GM12878 (cell line): ENCODE measurements around the gene CGB5. TPM values are rescaled to one million over a fixed set of nuclear protein-coding genes. Genes with fewer than 3 reads are reported as not detected.
A peak's percentile ranks its signal among the peaks of the same experiment; 100 is the strongest.

Source experiments
- BRCA1 ChIP-seq: IDR thresholded peaks from 2 replicates; pipeline ENCODE4 v1.6.1; 2011; ENCODE audit warnings: low read depth, low read length, improper control_type of control experiment
- CEBPZ ChIP-seq: fragments of 150-350 bp; IDR thresholded peaks from 2 replicates; pipeline ENCODE4 v1.6.1; 2016; ENCODE audit warnings: low read depth, low read length
- CUX1 ChIP-seq: IDR thresholded peaks from 2 replicates; pipeline ENCODE4 v1.6.1; 2012; ENCODE audit warnings: improper control_type of control experiment, low read depth, low read length; ENCODE audit not compliant: insufficient replicate concordance
- EZH2 ChIP-seq: IDR thresholded peaks from 2 replicates; pipeline ENCODE4 v1.6.1; 2012; ENCODE audit warnings: low read depth, mild to moderate bottlenecking, control low read depth, inconsistent platforms, low read length, borderline replicate concordance; ENCODE audit not compliant: control insufficient read depth
- NFIC ChIP-seq: IDR thresholded peaks from 2 replicates; pipeline ENCODE4 v1.6.1; 2012; ENCODE audit warnings: low read depth, mild to moderate bottlenecking, inconsistent platforms, low read length, moderate library complexity
- NFYB ChIP-seq: IDR thresholded peaks from 2 replicates; pipeline ENCODE4 v1.6.1; 2011; ENCODE audit warnings: low read depth, mild to moderate bottlenecking, low read length, improper control_type of control experiment, moderate library complexity; ENCODE audit not compliant: insufficient read depth
- NR2F1 ChIP-seq: fragments of 450-650 bp; conservative IDR thresholded peaks from 2 replicates; pipeline ENCODE4 v1.6.1; 2017; ENCODE audit warnings: mild to moderate bottlenecking
- POLR2AphosphoS2 ChIP-seq: IDR thresholded peaks from 2 replicates; pipeline ENCODE4 v1.6.1; 2011; ENCODE audit warnings: low read depth, mild to moderate bottlenecking, low read length, improper control_type of control experiment, moderate library complexity
- POU2F2 ChIP-seq: IDR thresholded peaks from 3 replicates; pipeline ENCODE4 v1.6.1; 2011; ENCODE audit warnings: low read depth, mild to moderate bottlenecking, low read length, borderline replicate concordance
- RB1 ChIP-seq: fragments of 450-650 bp; formaldehyde crosslinking; IDR thresholded peaks from 2 replicates; pipeline ENCODE4 v1.6.1; 2017; ENCODE audit warnings: mild to moderate bottlenecking, borderline replicate concordance
- REST ChIP-seq: IDR thresholded peaks from 2 replicates; pipeline ENCODE4 v1.6.1; 2012; ENCODE audit warnings: mild to moderate bottlenecking, low read depth, low read length
- SREBF2 ChIP-seq: IDR thresholded peaks from 2 replicates; pipeline ENCODE4 v1.6.1; 2012; ENCODE audit warnings: mild to moderate bottlenecking, low read length
- SRF ChIP-seq, 2 experiments: IDR thresholded peaks; 2 replicates each; pipeline ENCODE4 v1.6.1; 2011; ENCODE audit warnings: low read depth in 2 of 2, low read length in 2 of 2, mild to moderate bottlenecking in 1 of 2, moderate library complexity in 1 of 2
- TBL1XR1 ChIP-seq: IDR thresholded peaks from 2 replicates; pipeline ENCODE4 v1.6.1; 2012; ENCODE audit warnings: low read depth, low read length, improper control_type of control experiment
- TCF3 ChIP-seq: IDR thresholded peaks from 2 replicates; pipeline ENCODE4 v1.6.1; 2012; ENCODE audit warnings: low read depth, mild to moderate bottlenecking, low read length, borderline replicate concordance; ENCODE audit not compliant: insufficient read depth
- polyA plus RNA-seq, 11 experiments: library from polyadenylated mRNA; depleted of rRNA in 4 of 11; unstranded in 6 of 11; stranded (reverse) in 5 of 11; fragments of >200 nt; fragmentation: Nextera tagmentation in 4 of 11; fragmentation: Illumina TruSeq in 1 of 11; extraction: Ambion mirVana in 4 of 11; extraction: Trizol in 1 of 11; gene quantifications; 1 replicate in 1 of 11; 2 replicates in 10 of 11; pipeline versions ENCODE4 v1.2.1 to v1.2.3, GENCODE V29; 2011 to 2016; ENCODE audit warnings: inconsistent platforms in 2 of 11, missing spikeins in 2 of 11, low read depth in 1 of 11
- total RNA-seq, 4 experiments: library from RNA; depleted of rRNA in 3 of 4; stranded (reverse); fragments of >200 nt in 3 of 4; fragmentation: Illumina TruSeq in 1 of 4; extraction: Trizol in 1 of 4; gene quantifications; 2 replicates each; pipeline versions ENCODE4 v1.2.1 to v1.2.3, GENCODE V29; 2013 to 2021

CGB5 gene
- total and polyA plus RNA-seq, 10 of the 15 experiments (the other 5 are each of a cell fraction or from before 2014, with no cell fraction given), result not detected

- TF ChIP-seq POU2F2 (peak; percentile 84; the same call in 2 of the 3 replicates), NFYB (0 out of 2 replicates have a peak, but pooled peaks have one; percentile 5), CUX1 (peak; percentile 55), RB1 (peak; percentile 94; the same call in 1 of the 2 replicates), SRF (IDR thresholded peaks at IDR 0.05; ENCODE audit: low read depth in 2 of 2, low read length in 2 of 2) (no peak), REST (no peak), TBL1XR1 (no peak), NR2F1 (peak; percentile 52; the same call in 1 of the 2 replicates), POLR2AphosphoS2 (peak; percentile 79), TCF3 (0 out of 2 replicates have a peak, but pooled peaks have one; percentile 60), SREBF2 (no peak), EZH2 (no peak), NFIC (no peak), CEBPZ (no peak), BRCA1 (peak; percentile 74)
These were observed 41.6 kb downstream of the CGB5 start, which contains the start of gene SNRNP70 (continued) for GRCh38 chr19:49085020-49085867.
